SK-N-MC (cell line): Measurements from ENCODE around the gene TBC1D22A.

ENCODE experiments used
- EZH2 ChIP-seq: fragments of 200-600 bp; sonication (generic); IDR thresholded peaks from one replicate; pipeline ENCODE4 v1.6.1; 2017; ENCODE audit warnings: antibody characterized with exemption
- POLR2AphosphoS5 ChIP-seq: IDR thresholded peaks from 2 replicates; pipeline ENCODE4 v1.6.1; 2012; ENCODE audit warnings: mild to moderate bottlenecking, low read depth, low read length, borderline replicate concordance

- TF ChIP-seq EZH2 (no peak), POLR2AphosphoS5 (no peak)
Measured at GRCh38 chr22:46971099-46971763, 208.8 kb downstream of the TBC1D22A start.
